Tibial artery (tissue), 4 donors: ENCODE measurements around the gene SFT2D2.
A peak's percentile ranks its signal among the peaks of the same experiment; 100 is the strongest.
"Not testable (repeated sequence)": the region's sequence is repeated elsewhere in the genome, so short reads cannot be mapped to it uniquely, and the experiment has no call there.

ENCODE experiments used
- DNase-seq, 2 donors: peaks; one replicate each; pipeline ENCODE4 v3.0.0-alpha.2; 2019
- H3K27ac ChIP-seq, 2 donors: fragments of 200-600 bp; sonication (generic) in 1 of 2; 1 replicate in 1 of 2; 2 replicates in 1 of 2; pipeline ENCODE4 v1.5.1; 2018 to 2019; ENCODE audit warnings: mild to moderate bottlenecking in 1 of 2
- H3K27me3 ChIP-seq, 2 donors: fragments of 200-600 bp; sonication (generic) in 1 of 2; one replicate each; pipeline versions ENCODE4 v1.5.1 to v1.6.0; 2016 to 2019
- H3K36me3 ChIP-seq, 3 donors: fragments of 200-600 bp; sonication (generic) in 2 of 3; one replicate each; pipeline ENCODE4 v1.5.1; 2016 to 2019; ENCODE audit warnings: mild to moderate bottlenecking in 2 of 3
- H3K4me1 ChIP-seq, 4 donors: fragments of 200-600 bp; sonication (generic) in 2 of 4; 1 replicate in 3 of 4; 2 replicates in 1 of 4; pipeline ENCODE4 v1.5.1; 2016 to 2019
- H3K4me3 ChIP-seq, 2 donors: fragments of 200-600 bp; sonication (generic) in 1 of 2; 1 replicate in 1 of 2; 2 replicates in 1 of 2; pipeline ENCODE4 v1.5.1; 2018 to 2019; ENCODE audit warnings: mild to moderate bottlenecking in 2 of 2
- H3K9me3 ChIP-seq, 3 donors: fragments of 200-600 bp; sonication (generic) in 1 of 3; one replicate each; pipeline ENCODE4 v1.5.1; 2016 to 2019
- intact Hi-C: fragments of 100-400 bp; cut with DNase I; formaldehyde crosslinking; loops from one replicate; pipeline ENCODE4 v1.15.0; 2023; ENCODE audit warnings: low total_unique reads
- TF ChIP-seq, protein P1 (sequence below), 2 experiments: fragments of 200-600 bp in 1 of 2; fragments of 450-650 bp in 1 of 2; IDR thresholded peaks; one replicate each; pipeline ENCODE4 v1.5.1; 2017 to 2019; ENCODE audit warnings: antibody characterized with exemption in 2 of 2, mild to moderate bottlenecking in 1 of 2, moderate library complexity in 1 of 2

SFT2D2 gene

DNA sequence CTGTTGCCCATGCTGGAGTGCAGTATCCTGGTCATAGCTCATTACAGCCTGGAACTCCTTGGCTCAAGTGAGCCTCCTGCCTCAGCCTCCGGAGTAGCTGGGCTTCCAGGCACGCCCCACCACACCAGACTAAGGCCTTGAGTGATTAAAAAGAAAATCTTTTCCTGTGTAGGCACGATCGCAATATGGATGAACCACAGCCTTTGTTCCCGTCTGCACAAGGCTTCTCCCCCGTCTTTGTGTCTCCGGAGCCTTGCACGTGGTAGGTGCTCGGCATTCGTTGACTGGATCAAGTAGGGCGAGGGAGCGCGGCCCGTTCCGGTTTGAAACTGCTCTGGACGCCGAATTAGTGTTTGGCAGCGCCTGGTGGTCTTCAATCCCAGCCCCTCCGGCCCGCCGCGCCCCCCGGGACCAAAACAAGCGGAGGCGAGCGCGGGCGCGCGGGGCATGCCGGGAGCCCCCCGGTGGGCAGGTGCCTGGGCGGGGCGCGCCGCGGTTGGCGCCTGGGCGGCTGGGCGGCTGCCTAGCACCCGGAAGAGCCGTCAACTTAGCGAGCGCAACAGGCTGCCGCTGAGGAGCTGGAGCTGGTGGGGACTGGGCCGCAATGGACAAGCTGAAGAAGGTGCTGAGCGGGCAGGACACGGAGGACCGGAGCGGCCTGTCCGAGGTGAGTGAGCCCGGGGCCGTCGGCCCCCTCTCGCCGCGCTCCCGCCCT lies at the start of gene SFT2D2:
Gene SFT2D2, plus strand, starts transcription at position 529 of the 715 bp plus-strand sequence. Its CDS starts 76 bp downstream, at position 605.
- peaks cover 0 to 7% (median 0%) of the 10 kb centered on the region in 3 donors for H3K36me3 ChIP-seq
- peak within 1 kb of the TSS; percentile 93 to 98 for H3K4me3 ChIP-seq
- H3K27me3 ChIP-seq, result no peaks in the 10 kb centered on the region
- H3K9me3 ChIP-seq, result no peaks in the 10 kb centered on the region
- peak within 1 kb of the TSS; percentile 89 to 98 for H3K27ac ChIP-seq
- H3K4me1 ChIP-seq, result peaks cover 0 to 40% (median 27%) of the 10 kb centered on the region in 4 donors
- TF ChIP-seq, protein P1, sequence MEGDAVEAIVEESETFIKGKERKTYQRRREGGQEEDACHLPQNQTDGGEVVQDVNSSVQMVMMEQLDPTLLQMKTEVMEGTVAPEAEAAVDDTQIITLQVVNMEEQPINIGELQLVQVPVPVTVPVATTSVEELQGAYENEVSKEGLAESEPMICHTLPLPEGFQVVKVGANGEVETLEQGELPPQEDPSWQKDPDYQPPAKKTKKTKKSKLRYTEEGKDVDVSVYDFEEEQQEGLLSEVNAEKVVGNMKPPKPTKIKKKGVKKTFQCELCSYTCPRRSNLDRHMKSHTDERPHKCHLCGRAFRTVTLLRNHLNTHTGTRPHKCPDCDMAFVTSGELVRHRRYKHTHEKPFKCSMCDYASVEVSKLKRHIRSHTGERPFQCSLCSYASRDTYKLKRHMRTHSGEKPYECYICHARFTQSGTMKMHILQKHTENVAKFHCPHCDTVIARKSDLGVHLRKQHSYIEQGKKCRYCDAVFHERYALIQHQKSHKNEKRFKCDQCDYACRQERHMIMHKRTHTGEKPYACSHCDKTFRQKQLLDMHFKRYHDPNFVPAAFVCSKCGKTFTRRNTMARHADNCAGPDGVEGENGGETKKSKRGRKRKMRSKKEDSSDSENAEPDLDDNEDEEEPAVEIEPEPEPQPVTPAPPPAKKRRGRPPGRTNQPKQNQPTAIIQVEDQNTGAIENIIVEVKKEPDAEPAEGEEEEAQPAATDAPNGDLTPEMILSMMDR (IDR thresholded peaks at IDR 0.05), result no peak
- DNase-seq, result peak; percentile 60 to 88
- intact Hi-C loops, result loop anchor here (5.0 kb wide), 1 partner anchor 48 kb away; the partner anchor contains the start of gene TIPRL

DNA sequence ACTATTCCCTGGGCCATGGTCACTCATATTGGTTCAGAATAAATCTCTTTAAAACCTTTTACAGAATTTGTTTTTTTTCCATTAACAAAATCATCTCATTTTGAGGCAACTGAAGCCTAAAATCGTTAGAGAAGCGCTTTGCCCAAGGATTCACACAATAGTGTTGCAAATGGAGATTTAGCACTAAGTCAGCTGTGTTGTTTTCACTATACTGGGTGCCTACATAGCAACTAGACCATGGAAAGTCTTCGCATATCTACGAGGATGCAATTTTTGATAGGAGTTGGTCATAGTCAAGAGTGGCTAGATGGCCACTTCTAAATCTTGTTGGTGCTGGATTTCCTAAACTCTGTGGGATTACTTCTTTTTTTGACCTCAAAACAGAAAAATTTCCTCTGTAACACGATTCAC lies 47.6 kb upstream of the SFT2D2 start:
- Histone ChIP-seq H3K4me3 (peak overlapping the region; percentile 73 to 76), H3K27ac (peak overlapping the region; percentile 88 to 91), H3K36me3 (no peaks in the 10 kb centered on the region), H3K27me3 (no peaks in the 10 kb centered on the region), H3K4me1 (peaks cover 0 to 17% (median 10%) of the 10 kb centered on the region in 4 donors), H3K9me3 (no peaks in the 10 kb centered on the region)
- TF ChIP-seq, protein P1 (IDR thresholded peaks at IDR 0.05), result no peak
- no peak for DNase-seq
- intact Hi-C loops, result loop anchor here (5.0 kb wide), 1 partner anchor 49 kb away; the partner anchor contains the start of gene SFT2D2

DNA sequence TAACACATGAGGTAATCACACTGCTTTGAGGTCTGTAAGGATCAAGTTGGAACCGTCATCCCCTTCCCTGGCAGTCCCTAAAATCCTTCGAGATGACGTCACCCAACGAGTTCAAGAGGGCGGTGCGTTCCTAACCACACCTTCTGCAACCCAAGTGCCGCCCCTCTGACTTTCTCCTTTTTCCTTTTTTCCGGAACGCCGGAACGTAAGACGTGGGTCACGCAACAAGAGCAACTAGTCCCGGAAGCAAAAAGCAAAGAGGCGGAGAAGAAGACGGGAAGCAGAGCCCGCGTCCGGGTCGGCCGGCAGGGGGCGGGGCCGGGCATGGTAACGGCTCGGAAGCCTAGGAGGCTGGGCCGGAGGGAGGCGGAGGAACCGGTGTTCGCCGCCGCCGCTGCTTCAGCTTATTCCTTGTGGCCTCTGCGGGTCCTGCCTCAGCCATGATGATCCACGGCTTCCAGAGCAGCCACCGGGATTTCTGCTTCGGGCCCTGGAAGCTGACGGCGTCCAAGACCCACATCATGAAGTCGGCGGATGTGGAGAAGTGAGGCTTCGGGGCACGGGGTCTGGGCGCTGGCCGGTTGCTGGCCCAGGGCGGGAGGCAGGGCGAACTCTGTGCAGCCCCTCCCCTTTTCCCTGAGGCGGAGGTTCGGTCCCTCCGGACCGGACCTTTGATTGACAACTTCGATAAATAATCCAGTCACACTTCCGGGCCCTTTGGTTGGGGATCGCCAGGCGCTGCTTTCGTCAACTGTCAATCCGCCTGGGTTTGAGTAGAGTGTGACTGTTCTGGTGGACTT lies 47.0 kb upstream of the SFT2D2 start, which contains the start of gene TIPRL:
Gene TIPRL, plus strand, starts transcription at position 325 of the 800 bp plus-strand sequence. Its CDS starts 116 bp downstream, at position 441.
- Histone ChIP-seq H3K36me3 (no peaks in the 10 kb centered on the region), H3K27ac (peak within 1 kb of the TSS; percentile 88 to 91), H3K4me1 (peaks cover 0 to 19% (median 10%) of the 10 kb centered on the region in 4 donors), H3K27me3 (no peaks in the 10 kb centered on the region), H3K9me3 (no peaks in the 10 kb centered on the region), H3K4me3 (peak within 1 kb of the TSS; percentile 73 to 76)
- TF ChIP-seq, protein P1 (IDR thresholded peaks at IDR 0.05), result peak; percentile 65 to 79
- DNase-seq, result peak; percentile 96 to 98
- intact Hi-C loops, result loop anchor here (5.0 kb wide), 1 partner anchor 48 kb away; the partner anchor contains the start of gene SFT2D2

DNA sequence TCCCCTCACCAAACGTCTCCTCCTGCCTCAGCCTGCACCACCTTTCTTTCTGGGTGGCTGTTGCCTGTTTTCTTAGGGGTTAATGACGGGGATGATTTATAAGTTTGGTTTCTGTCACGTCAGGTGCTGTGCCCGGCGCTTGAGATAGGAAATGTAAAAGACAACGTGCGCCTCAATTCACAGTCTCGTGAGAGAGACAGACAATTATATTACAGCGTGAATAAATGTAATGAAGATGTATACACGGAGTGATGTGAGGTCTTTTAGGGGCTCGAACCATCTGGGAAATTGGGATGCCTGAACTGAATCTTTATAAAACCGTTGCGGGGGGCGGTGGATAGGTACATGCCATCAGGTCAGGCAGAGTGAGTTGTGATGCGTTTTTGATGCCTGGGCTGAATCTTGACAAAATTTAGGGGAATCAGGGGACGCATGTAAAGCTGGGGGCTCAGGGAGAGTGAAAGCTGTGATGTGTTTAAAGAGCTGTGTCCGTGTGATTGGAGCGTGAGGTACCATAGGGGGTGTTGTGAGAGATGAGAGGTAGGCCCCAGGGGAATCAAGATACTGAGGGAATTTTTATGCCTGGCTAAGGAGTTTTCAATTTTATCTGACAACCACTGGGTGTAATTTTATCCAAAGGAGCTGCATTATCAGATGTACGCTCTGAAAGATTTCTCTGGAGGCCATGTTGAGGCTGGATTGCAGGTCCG lies 46.2 kb upstream of the SFT2D2 start:
- Histone ChIP-seq H3K36me3 (peaks cover 0 to 6% (median 0%) of the 10 kb centered on the region in 3 donors), H3K9me3 (no peaks in the 10 kb centered on the region), H3K27ac (peak overlapping the region; percentile 88 to 91), H3K27me3 (no peaks in the 10 kb centered on the region), H3K4me1 (peaks cover 0 to 20% (median 10%) of the 10 kb centered on the region in 4 donors), H3K4me3 (peak overlapping the region; percentile 73 to 76)
- TF ChIP-seq, protein P1 (IDR thresholded peaks at IDR 0.05), result no peak
- DNase-seq, result no peak
- intact Hi-C loops, result loop anchor here (5.0 kb wide), 1 partner anchor 48 kb away; the partner anchor contains the start of gene SFT2D2

DNA sequence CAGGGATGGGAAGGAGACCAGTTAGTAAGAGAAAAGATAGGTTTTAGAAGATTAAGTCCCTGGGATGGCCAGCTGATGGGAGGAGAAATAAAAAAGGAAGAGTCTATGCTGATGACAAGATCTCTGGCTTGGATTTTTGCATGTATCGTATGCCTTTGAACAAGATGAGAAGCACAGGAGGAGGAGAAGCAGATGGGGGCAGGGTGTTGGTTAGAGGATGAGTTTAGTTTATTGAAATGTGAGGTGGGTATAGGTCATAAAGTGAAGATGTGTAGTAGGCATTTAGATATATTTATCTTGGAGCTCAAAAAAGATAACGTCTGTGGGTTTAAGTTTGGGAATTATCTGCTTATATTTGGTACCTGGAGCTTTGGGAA lies 45.7 kb upstream of the SFT2D2 start:
- TF ChIP-seq, protein P1 (IDR thresholded peaks at IDR 0.05), result no peak
- DNase-seq, result no peak
- Histone ChIP-seq H3K4me3 (peak overlapping the region; percentile 73 to 76), H3K9me3 (no peaks in the 10 kb centered on the region), H3K27me3 (no peaks in the 10 kb centered on the region), H3K27ac (peak overlapping the region; percentile 88 to 91), H3K4me1 (peaks cover 0 to 20% (median 10%) of the 10 kb centered on the region in 4 donors), H3K36me3 (peaks cover 0 to 6% (median 3%) of the 10 kb centered on the region in 3 donors)
- intact Hi-C loops, result no loop called here

DNA sequence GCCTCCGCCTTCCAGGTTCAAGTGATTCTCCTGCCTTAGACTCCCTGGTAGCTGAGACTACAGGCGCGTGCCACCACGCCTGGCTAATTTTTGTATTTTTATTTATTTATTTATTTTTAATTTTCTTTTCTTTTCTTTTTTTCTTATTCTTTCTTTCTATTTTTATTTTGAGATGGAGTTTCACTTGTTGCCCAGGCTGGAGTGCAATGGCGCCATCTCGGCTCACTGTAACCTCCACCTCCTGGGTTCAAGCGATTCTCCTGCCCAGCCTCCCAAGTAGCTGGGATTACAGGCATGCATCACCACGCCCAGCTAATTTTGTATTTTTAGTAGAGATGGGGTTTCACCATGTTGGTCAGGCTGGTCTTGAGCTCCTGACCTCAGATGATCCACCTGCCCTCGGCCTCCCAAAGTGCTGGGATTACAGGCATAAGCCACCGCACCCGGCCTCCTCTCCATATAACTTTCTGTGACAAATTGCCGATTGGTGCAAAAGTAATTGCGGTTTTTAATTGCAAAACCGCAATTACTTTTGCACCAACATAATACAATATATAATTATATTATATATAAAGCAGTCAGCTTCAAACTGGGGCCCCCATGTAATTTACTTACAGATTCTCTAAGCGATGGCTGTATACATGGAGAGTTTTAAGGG lies 44.6 kb upstream of the SFT2D2 start:
- H3K9me3 ChIP-seq, H3K4me3 ChIP-seq, H3K27ac ChIP-seq, H3K36me3 ChIP-seq, H3K27me3 ChIP-seq, DNase-seq, intact Hi-C loops: not testable (repeated sequence)
- peaks cover 0 to 20% (median 10%) of the 10 kb centered on the region in 4 donors for H3K4me1 ChIP-seq
